ENCODE results near the gene CCT7. TPM values are rescaled to one million over a fixed set of nuclear protein-coding genes. Genes with fewer than 3 reads are reported as not detected.

CCT7 gene
- polyA plus RNA-seq, 1 donor from 2014 or later, result 310 TPM

DNA sequence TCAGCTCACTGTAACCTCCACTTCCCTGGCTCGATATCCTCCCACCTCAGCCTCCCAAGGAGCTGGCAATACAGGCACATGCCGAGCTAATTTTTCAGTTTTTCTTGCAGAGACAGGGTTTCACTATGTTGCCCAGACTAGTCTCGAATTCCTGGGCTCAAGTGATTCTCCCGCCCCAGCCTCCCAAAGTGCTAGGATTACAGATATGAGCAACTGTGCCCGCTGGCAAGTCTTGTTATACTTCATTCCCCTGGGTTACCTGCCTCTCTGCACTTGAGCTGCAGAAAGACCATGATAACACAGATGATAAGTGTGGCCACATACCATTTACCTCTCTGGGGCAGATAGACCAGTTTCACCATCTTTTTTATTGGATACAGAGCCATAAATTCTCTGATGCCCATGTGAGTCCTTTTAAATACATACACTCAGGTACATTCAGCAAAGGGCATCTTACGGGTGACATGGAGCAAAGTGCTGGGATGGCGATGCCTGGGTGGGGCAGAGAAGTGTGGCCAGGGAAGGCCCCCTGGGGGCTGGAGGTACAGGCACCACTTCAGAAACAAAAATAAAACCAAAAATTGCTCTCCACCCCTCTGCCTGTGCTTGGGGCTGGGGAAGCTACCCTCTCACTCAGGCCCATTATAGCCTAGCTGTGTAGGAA, 20.4 kb downstream of the CCT7 start:
- Histone ChIP-seq H3K36me3 (ENCODE audit: insufficient read depth, low read length) (peaks cover 7% of the 10 kb centered on the region), H3K4me2 (ENCODE audit: low read length) (no peak overlapping the region), H4K20me1 (ENCODE audit: insufficient read depth) (no peaks in the 10 kb centered on the region), H2AFZ (ENCODE audit: low read depth, low read length) (no peak overlapping the region), H3K9me2 (ENCODE audit: insufficient read depth, low read length) (no peaks in the 10 kb centered on the region), H3K9me3 (ENCODE audit: low read length) (no peaks in the 10 kb centered on the region), H3K27ac (ENCODE audit: low read length) (no peak overlapping the region), H3K79me2 (replicated peaks; ENCODE audit: insufficient read depth, low read length) (no peaks in the 10 kb centered on the region), H3K4me3 (ENCODE audit: low read length) (no peak overlapping the region), H3K9ac (ENCODE audit: low read length) (no peak overlapping the region), H3K27me3 (ENCODE audit: insufficient read depth, low read depth, low read length) (no peaks in the 10 kb centered on the region), H3F3A (ENCODE audit: insufficient read depth, low read length, poor library complexity, severe bottlenecking) (no peaks in the 10 kb centered on the region)
- no peak for TF ChIP-seq EZH2 (IDR thresholded peaks at IDR 0.05; ENCODE audit: borderline replicate concordance, insufficient read depth, low read length, poor library complexity, severe bottlenecking)
- no peak for TF ChIP-seq TAF1 (IDR thresholded peaks at IDR 0.05; ENCODE audit: low read depth)
- no peak for TF ChIP-seq MXI1 (conservative IDR thresholded peaks at IDR 0.05; ENCODE audit: poor library complexity, severe bottlenecking)
- TF ChIP-seq, protein P1, sequence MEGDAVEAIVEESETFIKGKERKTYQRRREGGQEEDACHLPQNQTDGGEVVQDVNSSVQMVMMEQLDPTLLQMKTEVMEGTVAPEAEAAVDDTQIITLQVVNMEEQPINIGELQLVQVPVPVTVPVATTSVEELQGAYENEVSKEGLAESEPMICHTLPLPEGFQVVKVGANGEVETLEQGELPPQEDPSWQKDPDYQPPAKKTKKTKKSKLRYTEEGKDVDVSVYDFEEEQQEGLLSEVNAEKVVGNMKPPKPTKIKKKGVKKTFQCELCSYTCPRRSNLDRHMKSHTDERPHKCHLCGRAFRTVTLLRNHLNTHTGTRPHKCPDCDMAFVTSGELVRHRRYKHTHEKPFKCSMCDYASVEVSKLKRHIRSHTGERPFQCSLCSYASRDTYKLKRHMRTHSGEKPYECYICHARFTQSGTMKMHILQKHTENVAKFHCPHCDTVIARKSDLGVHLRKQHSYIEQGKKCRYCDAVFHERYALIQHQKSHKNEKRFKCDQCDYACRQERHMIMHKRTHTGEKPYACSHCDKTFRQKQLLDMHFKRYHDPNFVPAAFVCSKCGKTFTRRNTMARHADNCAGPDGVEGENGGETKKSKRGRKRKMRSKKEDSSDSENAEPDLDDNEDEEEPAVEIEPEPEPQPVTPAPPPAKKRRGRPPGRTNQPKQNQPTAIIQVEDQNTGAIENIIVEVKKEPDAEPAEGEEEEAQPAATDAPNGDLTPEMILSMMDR (IDR thresholded peaks at IDR 0.05; ENCODE audit: poor library complexity, severe bottlenecking), result no peak
- TF ChIP-seq REST (IDR thresholded peaks at IDR 0.05; ENCODE audit: borderline replicate concordance), result no peak
- no peak for TF ChIP-seq EP300 (conservative IDR thresholded peaks at IDR 0.05; ENCODE audit: poor library complexity, severe bottlenecking)
- no peak for TF ChIP-seq RAD21 (conservative IDR thresholded peaks at IDR 0.05)
- TF ChIP-seq SMC3 (conservative IDR thresholded peaks at IDR 0.05; ENCODE audit: poor library complexity), result no peak
- no peak for TF ChIP-seq POLR2AphosphoS5 (IDR thresholded peaks at IDR 0.05)

GRCh38 chr2:73255007-73255644, 21.0 kb downstream of the CCT7 start:
- Histone ChIP-seq H3K9me3 (ENCODE audit: low read length) (no peaks in the 10 kb centered on the region), H3F3A (ENCODE audit: insufficient read depth, low read length, poor library complexity, severe bottlenecking) (no peaks in the 10 kb centered on the region), H3K9me2 (ENCODE audit: insufficient read depth, low read length) (no peaks in the 10 kb centered on the region), H3K4me3 (ENCODE audit: low read length) (no peak overlapping the region), H2AFZ (ENCODE audit: low read depth, low read length) (no peak overlapping the region), H3K36me3 (ENCODE audit: insufficient read depth, low read length) (peaks cover 7% of the 10 kb centered on the region), H3K9ac (ENCODE audit: low read length) (no peak overlapping the region), H3K27me3 (ENCODE audit: insufficient read depth, low read depth, low read length) (no peaks in the 10 kb centered on the region), H3K27ac (ENCODE audit: low read length) (no peak overlapping the region), H4K20me1 (ENCODE audit: insufficient read depth) (no peaks in the 10 kb centered on the region), H3K79me2 (replicated peaks; ENCODE audit: insufficient read depth, low read length) (no peaks in the 10 kb centered on the region), H3K4me2 (ENCODE audit: low read length) (no peak overlapping the region)
- TF ChIP-seq SMC3 (conservative IDR thresholded peaks at IDR 0.05; ENCODE audit: poor library complexity) (no peak), EP300 (conservative IDR thresholded peaks at IDR 0.05; ENCODE audit: poor library complexity, severe bottlenecking) (no peak)

Measured in neural cell (in vitro differentiated cells).